Skeletal muscle satellite cell (primary cell): ENCODE measurements around the gene LVRN.

Experiments used
- H3K27me3 ChIP-seq: 2 replicates; pipeline ENCODE4 v1.7.0; 2013; ENCODE audit warnings: low read length; ENCODE audit not compliant: control insufficient read depth, insufficient read depth
- H3K36me3 ChIP-seq: 2 replicates; pipeline ENCODE4 v1.7.0; 2013; ENCODE audit warnings: mild to moderate bottlenecking, control low read depth, low read length; ENCODE audit not compliant: insufficient read depth
- H3K4me1 ChIP-seq: 2 replicates; pipeline ENCODE4 v1.7.0; 2013; ENCODE audit warnings: low read length; ENCODE audit not compliant: control insufficient read depth, insufficient read depth
- H3K4me2 ChIP-seq: 2 replicates; pipeline ENCODE4 v1.7.0; 2013; ENCODE audit warnings: mild to moderate bottlenecking, low read length
- H3K4me3 ChIP-seq: 2 replicates; pipeline ENCODE4 v1.7.0; 2013; ENCODE audit warnings: low read length
- H3K9ac ChIP-seq: 2 replicates; pipeline ENCODE4 v1.7.0; 2013; ENCODE audit warnings: mild to moderate bottlenecking, low read depth, low read length, moderate library complexity
- H3K9me3 ChIP-seq: replicated peaks from 2 replicates; pipeline ENCODE4 v1.7.0; 2013; ENCODE audit warnings: mild to moderate bottlenecking, control low read depth, low read length

The LVRN gene

DNA sequence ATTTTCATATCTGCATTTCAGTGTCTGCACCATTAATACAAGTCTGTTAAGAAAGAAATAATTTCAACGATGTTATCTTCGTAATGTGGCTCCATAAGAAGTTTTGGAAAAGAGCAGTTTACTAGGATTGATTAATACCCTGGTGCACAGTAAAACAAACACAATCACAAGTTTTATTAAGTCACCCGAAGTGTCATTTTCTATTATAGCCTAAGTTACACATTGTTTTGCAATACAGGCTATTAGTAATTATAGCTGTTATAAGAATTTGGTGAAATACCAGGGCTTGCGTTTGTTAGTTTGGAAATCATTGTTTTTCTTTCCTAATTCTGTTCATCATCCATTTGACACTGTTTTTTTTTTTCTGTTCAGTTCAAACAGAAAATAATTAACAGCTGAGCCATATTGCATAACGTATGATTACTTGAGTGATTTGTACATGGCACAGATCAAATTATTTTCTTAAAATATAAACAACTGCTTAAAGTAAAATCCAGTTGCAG is 30.6 kb downstream of the LVRN start:
- no peak overlapping the region for H3K9ac ChIP-seq
- no peak overlapping the region for H3K4me2 ChIP-seq
- H3K4me1 ChIP-seq = no peaks in the 10 kb centered on the region
- no peak overlapping the region for H3K4me3 ChIP-seq
- no peaks in the 10 kb centered on the region for H3K36me3 ChIP-seq
- no peaks in the 10 kb centered on the region for H3K27me3 ChIP-seq
- H3K9me3 ChIP-seq = no peaks in the 10 kb centered on the region

DNA sequence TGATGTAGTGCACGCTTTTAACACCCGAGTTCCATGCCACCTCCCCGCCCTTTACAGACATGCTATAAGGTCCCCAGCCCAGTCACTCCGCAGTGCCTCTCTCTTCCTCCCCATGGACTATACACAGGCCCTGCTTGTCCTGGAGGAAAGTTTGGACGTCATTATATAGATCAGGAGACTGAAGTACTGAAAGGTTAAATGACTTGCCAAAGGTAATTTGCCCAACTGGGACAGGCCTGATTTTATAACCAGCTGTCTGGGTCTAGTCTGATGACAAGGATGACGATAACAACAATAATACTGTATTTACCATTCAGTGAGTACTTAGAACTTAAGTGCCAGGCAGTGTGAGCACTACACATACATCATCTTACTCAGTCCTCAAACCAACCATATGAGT is 33.1 kb downstream of the LVRN start:
- Histone ChIP-seq H3K36me3 (no peaks in the 10 kb centered on the region), H3K4me1 (no peaks in the 10 kb centered on the region), H3K4me2 (no peak overlapping the region), H3K4me3 (no peak overlapping the region), H3K27me3 (no peaks in the 10 kb centered on the region), H3K9me3 (no peaks in the 10 kb centered on the region), H3K9ac (no peak overlapping the region)

DNA sequence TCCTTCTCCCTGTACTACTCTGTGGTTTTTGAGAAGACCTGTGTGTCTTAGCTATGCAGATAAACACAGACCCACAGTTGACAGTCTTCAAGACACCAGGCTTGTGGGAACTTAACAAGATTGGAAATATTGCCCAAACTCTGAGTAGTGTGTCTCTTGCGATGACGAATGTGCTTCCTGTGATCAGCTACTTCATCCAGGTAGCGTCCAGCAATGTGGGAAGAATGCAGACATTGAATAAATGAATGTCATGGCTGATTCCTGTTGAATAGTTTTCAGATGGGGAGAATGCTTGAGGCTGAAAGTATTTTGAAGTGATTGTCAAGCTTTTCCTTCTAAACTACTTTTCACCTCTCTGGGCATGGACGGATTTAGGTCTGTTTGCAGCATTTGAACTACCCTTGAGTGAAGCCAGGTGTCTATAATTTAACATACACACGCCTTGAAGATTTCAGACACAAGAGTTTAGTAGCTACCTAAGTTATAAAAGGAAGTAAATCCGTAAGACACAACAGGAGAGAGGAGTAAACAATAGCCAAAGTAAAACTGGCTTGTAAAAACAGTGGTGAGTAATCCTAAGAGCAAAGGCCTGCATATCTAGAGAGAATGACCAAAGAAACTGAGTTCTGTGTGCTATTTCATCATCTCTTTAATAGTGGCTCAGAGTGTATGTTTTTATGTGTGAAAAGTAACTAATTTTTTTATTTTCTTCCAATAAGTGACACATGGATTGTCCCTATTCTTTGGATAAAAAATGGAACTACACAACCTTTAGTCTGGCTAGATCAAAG is 40.0 kb downstream of the LVRN start:
- H3K9ac ChIP-seq = no peak overlapping the region
- H3K9me3 ChIP-seq = no peaks in the 10 kb centered on the region
- no peak overlapping the region for H3K4me3 ChIP-seq
- no peaks in the 10 kb centered on the region for H3K4me1 ChIP-seq
- no peaks in the 10 kb centered on the region for H3K27me3 ChIP-seq
- H3K36me3 ChIP-seq = no peaks in the 10 kb centered on the region
- no peak overlapping the region for H3K4me2 ChIP-seq

- Histone ChIP-seq H3K4me2 (no peak overlapping the region), H3K9me3 (no peaks in the 10 kb centered on the region), H3K36me3 (no peaks in the 10 kb centered on the region), H3K9ac (no peak overlapping the region), H3K4me3 (no peak overlapping the region), H3K4me1 (no peaks in the 10 kb centered on the region), H3K27me3 (no peaks in the 10 kb centered on the region)
Observed at GRCh38 chr5:116004248-116004647, 42.0 kb downstream of the LVRN start.

DNA sequence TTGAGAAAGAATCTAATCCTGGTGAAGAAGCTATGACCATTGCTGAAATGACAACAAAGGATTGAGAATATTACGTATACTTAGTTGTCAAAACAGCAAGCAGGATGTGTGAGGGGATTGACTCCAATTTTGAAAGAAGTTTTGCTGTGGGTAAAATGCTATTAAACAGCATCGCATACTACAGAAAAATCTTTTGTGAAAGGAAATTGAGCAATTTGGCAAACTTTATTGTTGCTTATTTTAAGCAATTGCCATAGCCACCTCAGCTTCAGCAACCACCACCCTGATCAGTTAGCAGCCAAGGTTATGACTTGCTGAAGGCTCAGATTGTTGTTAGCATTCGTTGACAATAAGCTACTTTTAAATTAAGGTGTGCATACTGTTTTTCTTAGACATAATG is 47.5 kb downstream of the LVRN start:
- no peak overlapping the region for H3K4me3 ChIP-seq
- H3K4me1 ChIP-seq = no peaks in the 10 kb centered on the region
- no peak overlapping the region for H3K4me2 ChIP-seq
- H3K9ac ChIP-seq = no peak overlapping the region
- H3K27me3 ChIP-seq = no peaks in the 10 kb centered on the region
- no peaks in the 10 kb centered on the region for H3K36me3 ChIP-seq
- H3K9me3 ChIP-seq = no peaks in the 10 kb centered on the region

DNA sequence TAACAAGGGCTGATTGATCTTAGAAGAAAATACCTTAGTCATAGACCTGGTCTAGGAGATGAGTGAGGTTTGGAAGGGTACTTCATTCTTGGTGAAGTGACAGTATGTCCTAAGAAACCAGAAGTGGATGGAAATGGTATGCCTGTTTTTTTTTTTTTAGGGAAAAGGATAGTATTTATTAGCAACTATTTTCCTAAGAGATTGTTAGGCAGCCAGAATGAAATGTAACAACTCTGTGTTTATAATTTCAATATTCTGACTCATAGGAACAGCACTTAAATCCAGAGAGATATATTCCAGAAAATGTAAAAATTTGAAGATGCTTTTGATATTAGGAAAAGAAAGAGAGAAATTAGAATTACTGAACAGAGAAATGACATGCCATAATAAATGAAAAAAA is 48.8 kb downstream of the LVRN start:
- Histone ChIP-seq H3K9ac (no peak overlapping the region), H3K27me3 (no peaks in the 10 kb centered on the region), H3K4me1 (no peaks in the 10 kb centered on the region), H3K9me3 (no peaks in the 10 kb centered on the region), H3K4me3 (no peak overlapping the region), H3K4me2 (no peak overlapping the region), H3K36me3 (no peaks in the 10 kb centered on the region)

GRCh38 chr5:116013207-116013785 is 51.0 kb downstream of the LVRN start:
- H3K4me1 ChIP-seq = no peaks in the 10 kb centered on the region
- H3K36me3 ChIP-seq = no peaks in the 10 kb centered on the region
- H3K4me3 ChIP-seq = no peak overlapping the region
- H3K27me3 ChIP-seq = no peaks in the 10 kb centered on the region
- no peaks in the 10 kb centered on the region for H3K9me3 ChIP-seq
- no peak overlapping the region for H3K4me2 ChIP-seq
- no peak overlapping the region for H3K9ac ChIP-seq

- H3K9ac ChIP-seq = no peak overlapping the region
- no peaks in the 10 kb centered on the region for H3K36me3 ChIP-seq
- H3K4me1 ChIP-seq = no peaks in the 10 kb centered on the region
Observed at GRCh38 chr5:116013936-116014335, 51.7 kb downstream of the LVRN start.

GRCh38 chr5:116023619-116024018 is 61.3 kb downstream of the LVRN start:
- Histone ChIP-seq H3K9ac (no peak overlapping the region), H3K27me3 (no peaks in the 10 kb centered on the region), H3K9me3 (no peaks in the 10 kb centered on the region)

More at GRCh38 chr5:116013936-116014335, 51.7 kb downstream of the LVRN start:
- Histone ChIP-seq H3K4me2 (no peak overlapping the region), H3K4me3 (no peak overlapping the region), H3K27me3 (no peaks in the 10 kb centered on the region), H3K9me3 (no peaks in the 10 kb centered on the region)

GRCh38 chr5:116025866-116026265 is 63.6 kb downstream of the LVRN start:
- Histone ChIP-seq H3K9ac (no peak overlapping the region), H3K4me2 (no peak overlapping the region), H3K36me3 (no peaks in the 10 kb centered on the region), H3K4me1 (no peaks in the 10 kb centered on the region), H3K9me3 (no peaks in the 10 kb centered on the region), H3K27me3 (no peaks in the 10 kb centered on the region), H3K4me3 (no peak overlapping the region)

More at GRCh38 chr5:116023619-116024018, 61.3 kb downstream of the LVRN start:
- H3K4me1 ChIP-seq = no peaks in the 10 kb centered on the region
- H3K36me3 ChIP-seq = no peaks in the 10 kb centered on the region
- no peak overlapping the region for H3K4me2 ChIP-seq
- H3K4me3 ChIP-seq = no peak overlapping the region

- H3K4me1 ChIP-seq = peaks cover 11% of the 10 kb centered on the region
Observed at GRCh38 chr5:116032094-116032517, 69.8 kb downstream of the LVRN start, which contains the start of gene ARL14EPL. TSS of gene ARL14EPL (plus strand) at chr5:116032472. CDS start at chr5:116051466, 18,994 bp downstream.

More at GRCh38 chr5:116032094-116032517, 69.8 kb downstream of the LVRN start, which contains the start of gene ARL14EPL:
- Histone ChIP-seq H3K4me3 (no peak within 1 kb of the TSS), H3K27me3 (no peaks in the 10 kb centered on the region), H3K36me3 (no peaks in the 10 kb centered on the region), H3K4me2 (peak within 1 kb of the TSS; percentile 67), H3K9ac (no peak within 1 kb of the TSS), H3K9me3 (no peaks in the 10 kb centered on the region)
